Ishikawa (cell line): ENCODE results near the gene ZNF841.

ENCODE experiments used
- TF ChIP-seq, protein P1 (sequence below): IDR thresholded peaks from 2 replicates; pipeline ENCODE4 v1.6.1; 2012
- TF ChIP-seq, protein P2 (sequence below): IDR thresholded peaks from 2 replicates; pipeline ENCODE4 v1.6.1; 2012; ENCODE audit warnings: low read depth, mild to moderate bottlenecking

DNA sequence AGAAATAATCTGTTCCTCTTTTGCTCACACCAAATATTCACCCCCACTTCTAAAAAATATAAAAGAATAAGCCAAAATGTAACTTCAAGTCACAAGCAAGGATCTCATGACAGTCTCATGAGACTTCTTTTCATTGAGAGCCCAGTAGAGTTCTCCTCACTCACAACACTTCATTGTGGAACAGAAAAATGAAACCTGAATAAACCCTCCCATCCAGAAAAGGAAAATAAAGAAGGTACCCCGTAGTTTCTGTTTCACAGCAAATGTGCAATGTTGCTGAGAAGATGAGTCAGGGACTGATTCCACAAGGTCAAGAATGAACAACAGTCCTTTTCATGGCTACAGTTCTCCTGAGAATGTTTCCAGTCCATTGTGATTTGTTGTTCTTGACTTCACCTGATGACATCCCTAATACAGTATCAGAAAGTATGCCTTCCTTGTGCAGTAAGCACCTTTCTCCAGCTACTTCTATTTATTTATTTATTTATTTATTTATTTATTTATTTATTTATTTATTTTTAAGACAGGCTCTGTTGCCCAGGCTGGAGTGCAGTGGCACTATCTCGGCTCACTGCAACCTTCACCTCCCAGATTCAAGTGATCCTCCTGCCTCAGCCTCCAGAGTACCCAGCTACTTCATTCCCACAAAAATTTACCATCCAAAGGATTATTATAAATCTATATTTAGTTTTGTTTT lies 6.4 kb upstream of the ZNF841 start:
- TF ChIP-seq, protein P1, sequence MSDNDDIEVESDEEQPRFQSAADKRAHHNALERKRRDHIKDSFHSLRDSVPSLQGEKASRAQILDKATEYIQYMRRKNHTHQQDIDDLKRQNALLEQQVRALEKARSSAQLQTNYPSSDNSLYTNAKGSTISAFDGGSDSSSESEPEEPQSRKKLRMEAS: no peak
- TF ChIP-seq, protein P2, sequence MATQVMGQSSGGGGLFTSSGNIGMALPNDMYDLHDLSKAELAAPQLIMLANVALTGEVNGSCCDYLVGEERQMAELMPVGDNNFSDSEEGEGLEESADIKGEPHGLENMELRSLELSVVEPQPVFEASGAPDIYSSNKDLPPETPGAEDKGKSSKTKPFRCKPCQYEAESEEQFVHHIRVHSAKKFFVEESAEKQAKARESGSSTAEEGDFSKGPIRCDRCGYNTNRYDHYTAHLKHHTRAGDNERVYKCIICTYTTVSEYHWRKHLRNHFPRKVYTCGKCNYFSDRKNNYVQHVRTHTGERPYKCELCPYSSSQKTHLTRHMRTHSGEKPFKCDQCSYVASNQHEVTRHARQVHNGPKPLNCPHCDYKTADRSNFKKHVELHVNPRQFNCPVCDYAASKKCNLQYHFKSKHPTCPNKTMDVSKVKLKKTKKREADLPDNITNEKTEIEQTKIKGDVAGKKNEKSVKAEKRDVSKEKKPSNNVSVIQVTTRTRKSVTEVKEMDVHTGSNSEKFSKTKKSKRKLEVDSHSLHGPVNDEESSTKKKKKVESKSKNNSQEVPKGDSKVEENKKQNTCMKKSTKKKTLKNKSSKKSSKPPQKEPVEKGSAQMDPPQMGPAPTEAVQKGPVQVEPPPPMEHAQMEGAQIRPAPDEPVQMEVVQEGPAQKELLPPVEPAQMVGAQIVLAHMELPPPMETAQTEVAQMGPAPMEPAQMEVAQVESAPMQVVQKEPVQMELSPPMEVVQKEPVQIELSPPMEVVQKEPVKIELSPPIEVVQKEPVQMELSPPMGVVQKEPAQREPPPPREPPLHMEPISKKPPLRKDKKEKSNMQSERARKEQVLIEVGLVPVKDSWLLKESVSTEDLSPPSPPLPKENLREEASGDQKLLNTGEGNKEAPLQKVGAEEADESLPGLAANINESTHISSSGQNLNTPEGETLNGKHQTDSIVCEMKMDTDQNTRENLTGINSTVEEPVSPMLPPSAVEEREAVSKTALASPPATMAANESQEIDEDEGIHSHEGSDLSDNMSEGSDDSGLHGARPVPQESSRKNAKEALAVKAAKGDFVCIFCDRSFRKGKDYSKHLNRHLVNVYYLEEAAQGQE: no peak
